GM12891 (cell line): ENCODE results near the gene AIG1.

Experiments
- PAX5 ChIP-seq: IDR thresholded peaks from 2 replicates; pipeline ENCODE4 v1.6.1; 2011; ENCODE audit warnings: low read length, moderate library complexity, mild to moderate bottlenecking; ENCODE audit not compliant: insufficient read depth, severe bottlenecking
- POLR2A ChIP-seq: IDR thresholded peaks from 2 replicates; pipeline ENCODE4 v1.6.1; 2011; ENCODE audit warnings: low read depth, low read length, control low read depth
- POLR2AphosphoS5 ChIP-seq: IDR thresholded peaks from 2 replicates; pipeline ENCODE4 v1.6.1; 2011; ENCODE audit warnings: low read depth, low read length, control low read depth
- POU2F2 ChIP-seq: IDR thresholded peaks from 2 replicates; pipeline ENCODE4 v1.6.1; 2011; ENCODE audit warnings: low read depth, mild to moderate bottlenecking, control low read depth, low read length, moderate library complexity
- SPI1 ChIP-seq: IDR thresholded peaks from 2 replicates; pipeline ENCODE4 v1.6.1; 2011; ENCODE audit warnings: low read depth, low read length, control low read depth
- TAF1 ChIP-seq: IDR thresholded peaks from 2 replicates; pipeline ENCODE4 v1.6.1; 2011; ENCODE audit warnings: low read depth, low read length, control low read depth

- TF ChIP-seq POLR2A (no peak), TAF1 (no peak), POU2F2 (no peak), POLR2AphosphoS5 (no peak), SPI1 (no peak), PAX5 (no peak)
Observed at GRCh38 chr6:143107440-143107839, 46.8 kb downstream of the AIG1 start.
